CD14-positive monocyte (primary cell): ENCODE results near the gene AGXT. TPM values are rescaled to one million over a fixed set of nuclear protein-coding genes. Genes with fewer than 3 reads are reported as not detected.

Experiments
- DNase-seq, 3 donors: peaks; one replicate each; pipeline ENCODE4 v3.0.0-alpha.2; 2011 to 2022
- H2AFZ ChIP-seq: 2 replicates; pipeline ENCODE4 v1.6.0; 2012; ENCODE audit warnings: mild to moderate bottlenecking, low read depth, low read length, inconsistent platforms; ENCODE audit not compliant: insufficient read depth, poor library complexity, severe bottlenecking
- H3K27ac ChIP-seq, 2 donors: 1 replicate in 1 of 2; 2 replicates in 1 of 2; pipeline ENCODE4 v1.5.1; 2012 to 2013; ENCODE audit warnings: low read length in 2 of 2, control low read depth in 1 of 2, inconsistent platforms in 1 of 2, low read depth in 1 of 2, mild to moderate bottlenecking in 1 of 2
- H3K27me3 ChIP-seq, 2 donors: one replicate each; pipeline versions ENCODE4 v1.6.0 to v1.6.1; 2011 to 2013; ENCODE audit warnings: low read length in 2 of 2; ENCODE audit not compliant: control insufficient read depth in 2 of 2, insufficient read depth in 2 of 2
- H3K36me3 ChIP-seq, 2 donors: replicated peaks in 1 of 2; 1 replicate in 1 of 2; 2 replicates in 1 of 2; pipeline versions ENCODE4 v1.5.1 to v1.6.1; 2012 to 2013; ENCODE audit warnings: low read length in 2 of 2, control low read depth in 1 of 2, inconsistent platforms in 1 of 2, mild to moderate bottlenecking in 1 of 2; ENCODE audit not compliant: insufficient read depth in 2 of 2, control insufficient read depth in 1 of 2
- H3K4me1 ChIP-seq, 2 donors: 1 replicate in 1 of 2; 2 replicates in 1 of 2; pipeline versions ENCODE4 v1.5.1 to v1.6.1; 2012 to 2013; ENCODE audit warnings: low read length in 2 of 2, control low read depth in 1 of 2, inconsistent platforms in 1 of 2, mild to moderate bottlenecking in 1 of 2, moderate library complexity in 1 of 2; ENCODE audit not compliant: insufficient read depth in 2 of 2, control insufficient read depth in 1 of 2
- H3K4me2 ChIP-seq: replicated peaks from 2 replicates; pipeline ENCODE3; 2012; ENCODE audit warnings: low read length, moderate library complexity, mild to moderate bottlenecking; ENCODE audit not compliant: poor library complexity, severe bottlenecking; ENCODE audit errors: extremely low read depth
- H3K4me3 ChIP-seq, 3 experiments: fragments of 200-600 bp in 1 of 3; sonication (generic) in 1 of 3; replicated peaks in 1 of 3; 1 replicate in 2 of 3; 2 replicates in 1 of 3; pipeline ENCODE4 v1.5.1; 2011 to 2013; ENCODE audit warnings: low read length in 3 of 3, mild to moderate bottlenecking in 3 of 3, control low read depth in 2 of 3, low read depth in 2 of 3, inconsistent platforms in 1 of 3, moderate library complexity in 1 of 3
- H3K79me2 ChIP-seq: 2 replicates; pipeline ENCODE4 v1.6.0; 2012; ENCODE audit warnings: mild to moderate bottlenecking, control low read depth, inconsistent platforms, low read length, moderate library complexity; ENCODE audit not compliant: insufficient read depth
- H3K9ac ChIP-seq: 2 replicates; pipeline ENCODE4 v1.6.0; 2017; ENCODE audit warnings: low read length, mild to moderate bottlenecking; ENCODE audit not compliant: insufficient read depth, poor library complexity, severe bottlenecking
- H3K9me3 ChIP-seq, 2 donors: replicated peaks in 1 of 2; 1 replicate in 1 of 2; 2 replicates in 1 of 2; pipeline versions ENCODE4 v1.5.1 to v1.6.1; 2012 to 2013; ENCODE audit warnings: low read length in 2 of 2, control low read depth in 1 of 2; ENCODE audit not compliant: control insufficient read depth in 1 of 2, insufficient read depth in 1 of 2
- H4K20me1 ChIP-seq: 2 replicates; pipeline ENCODE4 v1.6.0; 2012; ENCODE audit warnings: mild to moderate bottlenecking, low read length, control low read depth, moderate library complexity; ENCODE audit not compliant: insufficient read depth
- H3K27ac Mint-ChIP-seq, 7 donors: one replicate each; pipeline ENCODE4 v1.8.0; 2020; ENCODE audit warnings: mild to moderate bottlenecking in 7 of 7, mixed read lengths in 7 of 7, moderate library complexity in 6 of 7, inconsistent platforms in 2 of 7
- H3K27me3 Mint-ChIP-seq, 3 donors: one replicate each; pipeline ENCODE4 v1.8.0; 2021 to 2022; ENCODE audit warnings: low read depth in 3 of 3, mild to moderate bottlenecking in 3 of 3, mixed read lengths in 3 of 3, moderate library complexity in 3 of 3, inconsistent platforms in 1 of 3
- H3K36me3 Mint-ChIP-seq, 2 donors: one replicate each; pipeline ENCODE4 v1.8.0; 2020; ENCODE audit warnings: mixed read lengths in 2 of 2, inconsistent platforms in 1 of 2, mild to moderate bottlenecking in 1 of 2
- H3K4me1 Mint-ChIP-seq: one replicate; pipeline ENCODE4 v1.8.0; 2020; ENCODE audit warnings: mild to moderate bottlenecking, mixed read lengths
- H3K4me3 Mint-ChIP-seq, 2 donors: one replicate each; pipeline ENCODE4 v1.8.0; 2020; ENCODE audit warnings: mild to moderate bottlenecking in 2 of 2, mixed read lengths in 2 of 2, moderate library complexity in 1 of 2
- H3K9me3 Mint-ChIP-seq, 7 donors: one replicate each; pipeline ENCODE4 v1.8.0; 2020 to 2022; ENCODE audit warnings: mixed read lengths in 7 of 7, mild to moderate bottlenecking in 6 of 7, moderate library complexity in 6 of 7, inconsistent platforms in 2 of 7
- CTCF ChIP-seq: fragments of 200-600 bp; IDR thresholded peaks from one replicate; pipeline ENCODE4 v1.8.0; 2022; ENCODE audit warnings: antibody characterized with exemption, mild to moderate bottlenecking
- WGBS: methylation state at CpG from one replicate; pipeline ENCODE4 v1.1.5; 2013; ENCODE audit warnings: missing lambda C conversion rate; ENCODE audit not compliant: insufficient coverage; 5-methylcytosine and 5-hydroxymethylcytosine counted together
- intact Hi-C, 2 donors: fragments of 100-400 bp; cut with micrococcal nuclease; formaldehyde crosslinking; loops; one replicate each; pipeline versions ENCODE4 v1.15.0 to v1.15.1; 2023
- polyA plus RNA-seq, 3 donors: library from polyadenylated mRNA; depleted of rRNA in 1 of 3; unstranded in 2 of 3; stranded (reverse) in 1 of 3; fragments of 300-500 nt in 2 of 3; fragments of >200 nt in 1 of 3; fragmentation: Illumina TruSeq in 2 of 3; gene quantifications; 1 replicate in 2 of 3; 2 replicates in 1 of 3; pipeline ENCODE4 v1.2.3, GENCODE V29; 2012 to 2021

The AGXT gene
- polyA plus RNA-seq, 3 donors = not detected

GRCh38 chr2:240895656-240896388, 27.2 kb downstream of the AGXT start, which contains the start of gene MAB21L4:
MAB21L4 (minus strand) TSS chr2:240896156; CDS start chr2:240895997, 159 bp downstream.
- H4K20me1 ChIP-seq = no peaks in the 10 kb centered on the region
- Mint-ChIP-seq H3K27me3 (peaks cover 2 to 5% (median 3%) of the 10 kb centered on the region in 3 donors), H3K4me3 (no peak within 1 kb of the TSS), H3K4me1 (no peaks in the 10 kb centered on the region), H3K9me3 (peaks cover 0 to under 1% (median 0%) of the 10 kb centered on the region in 7 donors), H3K36me3 (no peaks in the 10 kb centered on the region), H3K27ac (peak within 1 kb of the TSS in 1 of 7 donors; percentile 40)
- no peak within 1 kb of the TSS for H3K4me3 ChIP-seq
- intact Hi-C loops = no loop called here
- no peak for DNase-seq
- no peak for TF ChIP-seq CTCF
- no peak within 1 kb of the TSS for H3K27ac ChIP-seq
- 87% methylated on average over 23 of the region's 24 CpGs for WGBS
- H3K4me1 ChIP-seq = no peaks in the 10 kb centered on the region
- H2AFZ ChIP-seq = no peak within 1 kb of the TSS
- H3K27me3 ChIP-seq = no peaks in the 10 kb centered on the region
- no peaks in the 10 kb centered on the region for H3K9me3 ChIP-seq
- H3K9ac ChIP-seq = no peak within 1 kb of the TSS
- H3K79me2 ChIP-seq = no peaks in the 10 kb centered on the region
- H3K36me3 ChIP-seq = no peaks in the 10 kb centered on the region
- no peak within 1 kb of the TSS for H3K4me2 ChIP-seq

GRCh38 chr2:240896394-240896793, 27.8 kb downstream of the AGXT start:
- no peaks in the 10 kb centered on the region for H4K20me1 ChIP-seq
- intact Hi-C loops = no loop called here
- no peaks in the 10 kb centered on the region for H3K36me3 ChIP-seq
- H3K4me2 ChIP-seq = no peak overlapping the region
- no peaks in the 10 kb centered on the region for H3K27me3 ChIP-seq
- Mint-ChIP-seq H3K27me3 (peaks cover 2 to 5% (median 3%) of the 10 kb centered on the region in 3 donors), H3K27ac (no peak overlapping the region), H3K4me1 (no peaks in the 10 kb centered on the region), H3K36me3 (no peaks in the 10 kb centered on the region), H3K4me3 (no peak overlapping the region), H3K9me3 (peaks cover 0 to 6% (median 0%) of the 10 kb centered on the region in 7 donors)
- H3K4me1 ChIP-seq = no peaks in the 10 kb centered on the region
- no peak overlapping the region for H3K9ac ChIP-seq
- H2AFZ ChIP-seq = no peak overlapping the region
- WGBS = 94% methylated on average over 6 of the region's 7 CpGs
- no peaks in the 10 kb centered on the region for H3K79me2 ChIP-seq
- no peak for DNase-seq
- no peak overlapping the region for H3K4me3 ChIP-seq
- H3K9me3 ChIP-seq = no peaks in the 10 kb centered on the region
- no peak overlapping the region for H3K27ac ChIP-seq
- TF ChIP-seq CTCF = no peak
